ENCODE results near the gene AHI1.
"Not testable (repeated sequence)": the region's sequence is repeated elsewhere in the genome, so short reads cannot be mapped to it uniquely, and the experiment has no call there.

The AHI1 gene

GRCh38 chr6:135256866-135257265 lies 240.7 kb downstream of the AHI1 start:
- DNase-seq: no peak

DNA sequence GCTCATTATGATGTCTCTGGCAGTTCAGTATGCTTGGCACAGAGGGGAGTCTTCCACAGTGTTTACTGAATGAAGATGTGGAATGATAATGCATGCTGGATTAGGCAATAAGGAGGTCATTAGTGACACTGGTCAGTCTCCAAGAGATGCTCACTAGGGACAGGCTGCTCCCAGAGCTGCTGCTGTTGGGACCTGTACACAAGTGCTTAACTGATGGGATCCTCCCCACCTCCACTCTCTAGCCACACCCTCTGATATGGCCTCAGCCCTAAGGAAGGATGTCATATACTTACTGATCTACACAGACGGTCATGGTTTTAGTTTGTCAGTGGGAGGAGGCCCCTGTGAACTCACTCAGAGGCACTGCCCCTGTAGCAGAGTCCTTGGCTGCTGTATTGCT lies 243.1 kb downstream of the AHI1 start:
- DNase-seq: no peak

GRCh38 chr6:135251498-135252441 lies 245.8 kb downstream of the AHI1 start:
- DNase-seq: peak; percentile 75

DNA sequence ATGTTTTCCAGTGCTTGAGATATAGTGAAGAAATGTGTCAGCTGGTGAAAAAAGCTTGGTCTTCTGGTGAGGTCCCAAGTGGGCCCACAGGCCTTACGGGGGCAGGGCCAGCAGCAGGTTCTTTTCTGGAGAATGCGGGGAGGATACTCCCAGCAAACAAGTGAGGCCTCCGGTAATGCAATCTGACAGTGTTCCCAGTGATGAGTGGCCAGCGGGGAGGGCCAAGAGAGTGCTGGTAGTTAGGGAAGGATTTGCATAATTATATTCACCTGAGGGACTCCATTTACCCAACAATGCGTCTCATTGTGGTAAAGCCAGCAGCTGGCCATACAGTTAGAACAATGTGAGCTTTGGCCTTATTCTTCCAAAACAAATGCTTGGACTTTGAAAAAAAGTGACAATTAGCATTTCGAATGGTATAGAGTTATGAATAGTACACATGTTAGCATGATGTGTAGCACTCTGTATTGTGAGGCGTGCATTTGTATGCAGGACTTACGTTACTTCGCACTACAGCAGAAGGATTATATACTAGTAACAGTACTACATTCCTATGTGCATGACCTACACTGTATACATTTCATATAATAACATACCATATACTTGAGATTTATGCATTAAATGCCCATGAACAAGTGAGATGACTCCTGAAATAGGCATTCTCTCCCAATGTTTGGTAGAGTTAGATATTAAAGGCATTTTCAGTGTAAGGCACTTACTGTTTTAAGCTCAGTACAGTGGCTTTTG lies 246.6 kb downstream of the AHI1 start:
- no peak for DNase-seq

DNA sequence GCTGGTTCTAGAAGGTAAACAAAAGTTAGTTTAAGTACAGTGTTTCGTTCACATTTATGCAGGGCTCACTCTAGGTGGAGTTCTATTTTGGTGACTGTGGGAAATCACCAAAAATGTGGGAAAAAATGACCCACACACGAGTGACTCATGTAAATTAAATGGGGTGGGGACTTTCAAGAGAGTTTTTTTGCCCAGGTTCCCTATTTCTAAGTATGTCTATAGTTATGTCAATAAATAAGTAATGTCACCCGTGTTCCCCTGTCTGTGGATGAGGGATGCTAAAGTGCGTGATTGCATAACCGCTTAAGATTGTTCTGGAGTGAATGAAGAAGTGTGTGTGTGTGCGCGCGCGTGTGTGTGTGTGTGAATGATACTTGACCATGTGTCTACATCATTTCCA lies 247.3 kb downstream of the AHI1 start:
- DNase-seq: no peak

DNA sequence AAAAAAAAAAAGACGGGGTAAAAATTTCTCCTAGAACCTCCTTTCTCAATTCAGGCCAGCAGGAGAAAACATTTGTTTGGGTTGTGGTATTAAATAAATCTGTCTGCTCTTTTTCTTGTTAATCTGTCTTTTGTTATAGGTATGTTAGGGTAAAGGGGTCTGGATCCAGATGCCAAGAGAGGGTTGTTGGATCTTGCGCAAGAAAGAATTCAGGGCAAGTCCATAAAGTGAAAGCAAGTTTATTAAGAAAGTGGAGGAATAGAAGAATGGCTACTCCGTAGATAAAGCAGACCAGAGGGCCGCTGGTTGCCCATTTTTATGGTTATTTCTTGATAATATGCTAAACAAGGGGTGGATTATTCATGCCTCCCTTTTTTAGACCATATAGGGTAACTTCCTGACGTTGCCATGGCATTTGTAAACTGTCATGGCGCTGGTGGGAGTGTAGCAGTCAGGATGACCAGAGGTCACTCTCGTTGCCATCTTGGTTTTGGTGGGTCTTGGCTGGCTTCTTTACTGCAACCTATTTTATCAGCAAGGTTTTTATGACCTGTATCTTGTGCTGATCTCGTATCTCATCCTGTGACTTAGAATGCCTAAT lies 251.0 kb downstream of the AHI1 start:
- DNase-seq: not testable (repeated sequence)

GRCh38 chr6:135244805-135245204 lies 252.7 kb downstream of the AHI1 start:
- no peak for DNase-seq

- DNase-seq: no peak
Measured at GRCh38 chr6:135243871-135244796, 253.4 kb downstream of the AHI1 start.

DNA sequence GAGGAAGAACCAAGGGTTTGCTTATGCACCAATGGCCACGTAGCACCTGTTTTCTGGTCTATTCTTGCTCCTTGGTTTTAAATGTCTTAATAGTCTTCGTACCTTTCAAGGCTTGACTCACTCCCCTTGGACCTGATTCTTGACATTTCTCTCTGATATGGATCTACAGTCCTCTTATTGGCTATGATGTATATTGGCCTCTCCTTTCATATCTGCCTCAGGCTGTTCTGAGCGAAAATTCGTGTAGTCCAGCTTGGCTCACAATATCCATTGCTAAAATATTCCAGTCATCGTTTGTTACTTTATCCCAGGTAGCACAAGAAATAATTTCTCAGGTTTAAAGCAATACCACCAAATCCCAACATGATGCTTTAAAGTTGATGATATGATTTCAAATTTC lies 256.8 kb downstream of the AHI1 start:
- DNase-seq: no peak

DNA sequence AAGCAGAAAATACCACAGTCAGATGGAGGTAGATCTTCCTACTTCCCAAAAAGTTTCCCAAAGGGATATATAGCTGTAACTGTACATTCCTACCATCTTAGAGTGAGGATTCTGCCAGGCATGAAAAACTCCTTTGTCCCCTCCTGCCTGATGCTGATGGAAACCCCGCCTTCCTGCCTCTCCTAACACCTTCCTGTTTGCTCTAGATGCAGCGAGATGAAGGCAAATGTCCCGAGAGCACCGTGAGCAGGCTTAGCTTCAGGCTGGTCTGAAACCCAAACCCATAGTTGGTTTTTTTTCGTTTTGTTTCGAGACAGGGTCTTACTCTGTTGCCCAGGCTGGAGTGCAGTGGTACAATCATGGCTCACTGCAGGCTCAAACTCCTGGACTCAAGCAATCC lies 260.8 kb downstream of the AHI1 start:
- no peak for DNase-seq

GRCh38 chr6:135236319-135236718 lies 261.2 kb downstream of the AHI1 start:
- DNase-seq: no peak

- DNase-seq: no peak
Measured at GRCh38 chr6:135235716-135236115, 261.8 kb downstream of the AHI1 start.

- DNase-seq: no peak
Measured at GRCh38 chr6:135234492-135234780, 263.1 kb downstream of the AHI1 start.

DNA sequence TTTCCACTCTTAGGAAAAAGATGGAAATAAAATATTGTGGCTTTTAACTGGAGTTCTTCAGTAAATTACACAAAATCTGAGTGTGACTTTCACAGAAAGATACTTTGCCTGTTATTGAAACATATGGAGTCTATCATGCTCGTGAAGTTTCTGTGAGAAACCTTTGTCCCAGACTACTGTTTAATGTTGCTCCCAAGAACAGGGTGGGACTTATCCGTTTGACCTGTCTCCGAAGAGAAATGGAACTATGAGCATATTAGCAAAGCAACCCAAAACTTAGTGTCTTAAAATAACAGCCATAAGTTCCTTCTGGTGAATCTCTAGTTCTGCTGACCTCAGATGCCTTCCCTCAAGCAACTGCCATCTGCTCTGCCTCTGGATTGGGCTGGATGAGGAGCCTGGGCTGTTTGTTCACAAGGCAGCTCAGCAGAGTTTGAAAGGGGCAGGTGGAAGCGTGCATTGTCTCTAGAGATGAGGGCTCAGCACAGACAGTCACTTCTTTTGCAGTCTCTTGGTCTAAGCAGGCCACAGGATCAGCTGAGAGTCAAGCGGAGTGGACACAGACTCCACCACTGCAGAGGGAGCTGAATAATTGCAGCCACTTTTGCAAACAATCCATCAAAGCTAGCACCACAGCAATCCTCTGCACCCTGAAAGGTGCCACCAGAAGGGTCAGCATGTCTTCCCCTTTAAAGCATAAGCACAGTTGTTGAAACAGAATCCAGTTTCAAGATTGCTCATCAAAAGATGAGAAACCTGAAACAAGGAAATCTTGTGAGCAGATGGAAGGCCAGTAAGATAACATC lies 263.7 kb downstream of the AHI1 start:
- no peak for DNase-seq
